ENCODE results near the gene COLEC11. TPM values are rescaled to one million over a fixed set of nuclear protein-coding genes. Genes with fewer than 3 reads are reported as not detected.
"Not testable (repeated sequence)": the region's sequence is repeated elsewhere in the genome, so short reads cannot be mapped to it uniquely, and the experiment has no call there.

The COLEC11 gene
- total RNA-seq, 2 experiments from 2014 or later = 1.7 TPM; not detected in 1

DNA sequence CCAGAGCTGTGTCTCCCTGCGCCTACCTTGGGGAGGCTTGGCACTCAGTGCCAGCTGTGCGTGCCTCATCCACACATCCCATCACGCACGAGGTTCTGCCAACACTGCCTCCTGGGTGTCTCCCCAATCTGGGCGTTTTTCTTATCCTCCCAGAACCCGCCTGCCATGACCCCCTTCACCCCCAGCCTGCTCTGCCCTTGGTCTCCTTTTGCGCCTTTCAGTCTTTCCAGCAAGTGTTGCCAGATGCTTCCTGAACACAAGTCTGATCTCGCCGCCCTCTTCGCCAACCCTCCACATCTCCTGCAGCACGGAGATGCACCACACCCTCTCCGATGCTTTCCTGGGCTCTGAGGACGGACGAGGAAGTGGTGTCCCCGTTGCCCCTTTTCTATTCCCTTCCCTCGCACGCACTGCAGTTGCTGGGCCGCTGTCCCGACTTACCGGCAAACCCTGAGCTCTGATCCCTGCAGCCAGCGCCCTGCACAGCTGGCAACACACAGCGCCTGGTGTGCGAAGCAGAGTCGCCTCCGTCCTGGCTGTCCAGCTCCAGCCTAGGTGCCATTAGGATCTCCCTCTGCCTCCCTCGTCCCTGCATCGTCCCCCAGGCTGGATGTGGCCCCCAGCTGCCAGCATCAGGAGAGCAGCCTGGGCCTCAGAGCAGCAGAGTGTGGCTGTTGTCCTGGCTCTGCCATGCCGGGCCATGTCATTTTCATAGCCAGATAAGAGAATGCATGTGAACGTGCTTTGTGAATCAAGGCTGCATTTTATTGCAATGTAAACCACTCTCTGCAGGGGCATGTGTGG lies 40.5 kb downstream of the COLEC11 start:
- Histone ChIP-seq H3K36me3 (ENCODE audit: insufficient read depth, low read length) (no peaks in the 10 kb centered on the region), H3K4me3 (ENCODE audit: low read depth, low read length, poor library complexity, severe bottlenecking) (no peak overlapping the region), H3K4me1 (ENCODE audit: insufficient read depth, low read length, poor library complexity, severe bottlenecking) (peaks cover 3% of the 10 kb centered on the region), H3K9me2 (ENCODE audit: insufficient read depth, low read length) (no peaks in the 10 kb centered on the region), H2AFZ (ENCODE audit: low read length) (no peak overlapping the region), H3K79me2 (ENCODE audit: insufficient read depth, low read depth, low read length) (no peaks in the 10 kb centered on the region), H3K4me2 (ENCODE audit: low read length) (no peak overlapping the region), H3K27ac (ENCODE audit: low read depth, low read length, poor library complexity, severe bottlenecking) (no peak overlapping the region), H4K20me1 (ENCODE audit: insufficient read depth, low read length) (no peaks in the 10 kb centered on the region), H3K9me3 (ENCODE audit: low read length) (no peaks in the 10 kb centered on the region)
- CTCF ChIA-PET (ENCODE audit: unreplicated experiment) = no interaction called here
- POLR2A ChIA-PET = interaction anchor here (0.8 kb wide), 1 partner anchor 130 kb away, joined by 3 read pairs; no protein-coding TSS in a partner anchor
- intact Hi-C loops (cut with micrococcal nuclease; ENCODE audit: unreplicated experiment) = no loop called here
- no peak for TF ChIP-seq EZH2phosphoT487 (IDR thresholded peaks at IDR 0.05; ENCODE audit: borderline replicate concordance, low read depth, low read length)
- TF ChIP-seq, protein P1, sequence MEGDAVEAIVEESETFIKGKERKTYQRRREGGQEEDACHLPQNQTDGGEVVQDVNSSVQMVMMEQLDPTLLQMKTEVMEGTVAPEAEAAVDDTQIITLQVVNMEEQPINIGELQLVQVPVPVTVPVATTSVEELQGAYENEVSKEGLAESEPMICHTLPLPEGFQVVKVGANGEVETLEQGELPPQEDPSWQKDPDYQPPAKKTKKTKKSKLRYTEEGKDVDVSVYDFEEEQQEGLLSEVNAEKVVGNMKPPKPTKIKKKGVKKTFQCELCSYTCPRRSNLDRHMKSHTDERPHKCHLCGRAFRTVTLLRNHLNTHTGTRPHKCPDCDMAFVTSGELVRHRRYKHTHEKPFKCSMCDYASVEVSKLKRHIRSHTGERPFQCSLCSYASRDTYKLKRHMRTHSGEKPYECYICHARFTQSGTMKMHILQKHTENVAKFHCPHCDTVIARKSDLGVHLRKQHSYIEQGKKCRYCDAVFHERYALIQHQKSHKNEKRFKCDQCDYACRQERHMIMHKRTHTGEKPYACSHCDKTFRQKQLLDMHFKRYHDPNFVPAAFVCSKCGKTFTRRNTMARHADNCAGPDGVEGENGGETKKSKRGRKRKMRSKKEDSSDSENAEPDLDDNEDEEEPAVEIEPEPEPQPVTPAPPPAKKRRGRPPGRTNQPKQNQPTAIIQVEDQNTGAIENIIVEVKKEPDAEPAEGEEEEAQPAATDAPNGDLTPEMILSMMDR (conservative IDR thresholded peaks at IDR 0.05; ENCODE audit: low read length) = no peak
- DNase-seq (ENCODE audit: low spot score) = no peak
- BruUV-seq (replicated peaks) = no TSS peak

DNA sequence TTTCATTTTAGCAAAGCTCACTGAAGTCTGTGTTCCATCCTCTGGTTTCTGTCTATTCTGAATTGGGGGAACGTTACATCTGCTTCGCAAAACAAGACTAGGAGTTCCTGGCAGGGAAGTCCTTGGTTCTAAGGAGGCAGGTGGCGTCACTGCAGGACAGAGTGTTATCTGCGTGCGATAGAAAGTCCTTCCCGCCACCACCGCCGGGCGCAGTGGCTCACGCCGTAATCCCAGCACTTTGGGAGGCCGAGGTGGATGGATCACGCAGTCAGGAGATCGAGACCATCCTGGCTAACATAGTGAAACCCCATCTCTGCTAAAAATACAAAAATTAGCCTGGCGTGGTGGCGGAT lies 41.0 kb downstream of the COLEC11 start:
- H3K4me1 ChIP-seq (ENCODE audit: insufficient read depth, low read length, poor library complexity, severe bottlenecking); H3K4me3 ChIP-seq (ENCODE audit: low read depth, low read length, poor library complexity, severe bottlenecking); BruUV-seq (replicated peaks); intact Hi-C loops (cut with micrococcal nuclease; ENCODE audit: unreplicated experiment); H3K79me2 ChIP-seq (ENCODE audit: insufficient read depth, low read depth, low read length); H3K4me2 ChIP-seq (ENCODE audit: low read length); H4K20me1 ChIP-seq (ENCODE audit: insufficient read depth, low read length); H3K9me3 ChIP-seq (ENCODE audit: low read length); H3K27ac ChIP-seq (ENCODE audit: low read depth, low read length, poor library complexity, severe bottlenecking); H3K36me3 ChIP-seq (ENCODE audit: insufficient read depth, low read length); H3K9me2 ChIP-seq (ENCODE audit: insufficient read depth, low read length); DNase-seq (ENCODE audit: low spot score); CTCF ChIA-PET (ENCODE audit: unreplicated experiment); H2AFZ ChIP-seq (ENCODE audit: low read length): not testable (repeated sequence)
- POLR2A ChIA-PET = interaction anchor here (0.8 kb wide), 1 partner anchor 131 kb away, joined by 3 read pairs; no protein-coding TSS in a partner anchor

DNA sequence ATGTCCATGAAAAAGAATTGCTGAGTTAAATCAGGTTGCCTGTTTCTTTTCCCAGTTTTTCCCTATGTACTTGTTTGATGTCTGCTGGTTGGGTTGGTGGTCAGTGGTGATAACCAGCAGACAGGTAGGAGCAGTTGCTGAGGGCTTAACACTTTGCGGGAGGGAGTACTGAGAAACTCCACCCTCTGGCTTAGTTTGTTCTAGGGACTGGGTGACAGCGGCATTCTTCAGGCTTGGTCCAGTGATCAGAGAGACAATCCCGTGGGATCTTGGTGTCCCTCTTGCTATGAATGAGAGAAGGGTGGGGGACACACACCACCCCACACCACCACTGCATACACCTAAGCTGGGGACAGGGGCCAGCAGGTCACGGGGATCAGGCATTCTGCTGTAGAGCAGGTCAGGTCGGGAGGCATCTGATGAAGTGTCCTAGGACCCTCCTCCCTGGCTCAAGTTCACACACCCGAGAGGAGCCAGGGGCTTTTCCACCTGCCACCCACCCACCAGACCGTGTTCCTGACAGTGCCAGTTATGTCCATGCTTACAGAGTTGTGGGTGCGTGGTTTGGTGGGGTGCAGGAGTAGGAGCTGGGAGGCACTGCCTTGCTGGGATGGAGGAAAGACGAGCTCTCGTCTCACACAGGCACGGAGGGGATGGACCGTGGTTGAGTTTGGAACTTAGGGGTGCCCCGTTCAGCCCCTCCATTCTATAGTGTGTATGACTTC lies 41.8 kb downstream of the COLEC11 start:
- H3K36me3 ChIP-seq (ENCODE audit: insufficient read depth, low read length) = no peaks in the 10 kb centered on the region
- no peak overlapping the region for H2AFZ ChIP-seq (ENCODE audit: low read length)
- no peak overlapping the region for H3K4me3 ChIP-seq (ENCODE audit: low read depth, low read length, poor library complexity, severe bottlenecking)
- no peaks in the 10 kb centered on the region for H3K9me2 ChIP-seq (ENCODE audit: insufficient read depth, low read length)
- no peak overlapping the region for H3K4me2 ChIP-seq (ENCODE audit: low read length)
- TF ChIP-seq, protein P1 (conservative IDR thresholded peaks at IDR 0.05; ENCODE audit: low read length) = no peak
- no peak for TF ChIP-seq EZH2phosphoT487 (IDR thresholded peaks at IDR 0.05; ENCODE audit: borderline replicate concordance, low read depth, low read length)
- H4K20me1 ChIP-seq (ENCODE audit: insufficient read depth, low read length) = no peaks in the 10 kb centered on the region
- intact Hi-C loops (cut with micrococcal nuclease; ENCODE audit: unreplicated experiment) = no loop called here
- H3K4me1 ChIP-seq (ENCODE audit: insufficient read depth, low read length, poor library complexity, severe bottlenecking) = peaks cover 3% of the 10 kb centered on the region
- H3K79me2 ChIP-seq (ENCODE audit: insufficient read depth, low read depth, low read length) = no peaks in the 10 kb centered on the region
- BruUV-seq (replicated peaks) = no TSS peak
- H3K9me3 ChIP-seq (ENCODE audit: low read length) = no peaks in the 10 kb centered on the region
- H3K27ac ChIP-seq (ENCODE audit: low read depth, low read length, poor library complexity, severe bottlenecking) = no peak overlapping the region
- no peak for DNase-seq (ENCODE audit: low spot score)
- CTCF ChIA-PET (ENCODE audit: unreplicated experiment) = no interaction called here
- POLR2A ChIA-PET = interaction anchor here (0.6 kb wide), 1 partner anchor 28 kb away, joined by 3 read pairs; no protein-coding TSS in a partner anchor

Data from OCI-LY7 (cell line).